A549 (cell line): ENCODE measurements around the gene CEMP1. TPM values are rescaled to one million over a fixed set of nuclear protein-coding genes. Genes with fewer than 3 reads are reported as not detected.

ENCODE experiments used
- ATOH8 ChIP-seq: fragments of 250-450 bp; sonication (Bioruptor Pico); IDR thresholded peaks from 2 replicates; pipeline ENCODE4 v1.5.0; 2020; ENCODE audit warnings: low read depth, mild to moderate bottlenecking, moderate library complexity
- BCL3 ChIP-seq: fragments of >200 bp; sonication (Bioruptor Twin); formaldehyde crosslinking; IDR thresholded peaks from 3 replicates; pipeline ENCODE4 v1.6.1; 2016
- BHLHE40 ChIP-seq: IDR thresholded peaks from 2 replicates; pipeline ENCODE4 v1.6.1; 2012; ENCODE audit warnings: low read depth, low read length, inconsistent platforms
- CBX2 ChIP-seq: fragments of 200-600 bp; sonication (generic); IDR thresholded peaks from 2 replicates; pipeline ENCODE4 v1.6.1; 2016; ENCODE audit warnings: low read depth, mild to moderate bottlenecking, borderline replicate concordance
- CBX8 ChIP-seq: fragments of 200-600 bp; sonication (generic); IDR thresholded peaks from 2 replicates; pipeline ENCODE4 v1.6.1; 2016
- CEBPB ChIP-seq, 2 experiments: fragments of >200 bp in 1 of 2; sonication (Bioruptor Twin) in 1 of 2; formaldehyde crosslinking in 1 of 2; IDR thresholded peaks; 2 replicates each; pipeline ENCODE4 v1.6.1; 2012 to 2016
- CTCF ChIP-seq: fragments of >200 bp; sonication (Bioruptor Twin); formaldehyde crosslinking; IDR thresholded peaks from 3 replicates; pipeline ENCODE4 v1.5.1; 2016
- E2F6 ChIP-seq: IDR thresholded peaks from 2 replicates; pipeline ENCODE4 v1.6.1; 2012; ENCODE audit warnings: low read depth, borderline replicate concordance
- EHF ChIP-seq: fragments of 250-450 bp; sonication (Bioruptor Pico); IDR thresholded peaks from 2 replicates; pipeline ENCODE4 v1.5.0; 2020; ENCODE audit warnings: mild to moderate bottlenecking
- EHMT2 ChIP-seq: fragments of 200-600 bp; sonication (generic); IDR thresholded peaks from 2 replicates; pipeline ENCODE4 v1.6.1; 2016; ENCODE audit warnings: antibody characterized with exemption, low read depth, mild to moderate bottlenecking, moderate library complexity
- FOSL2 ChIP-seq, 2 experiments: fragments of 450-650 bp in 1 of 2; fragments of >200 bp in 1 of 2; sonication (Bioruptor Twin) in 1 of 2; formaldehyde crosslinking; IDR thresholded peaks; 2 replicates each; pipeline versions ENCODE4 v1.5.0 to v1.6.1; 2016 to 2020; ENCODE audit warnings: mild to moderate bottlenecking in 1 of 2, moderate library complexity in 1 of 2
- GATA3 ChIP-seq: IDR thresholded peaks from 2 replicates; pipeline ENCODE4 v1.6.1; 2012; ENCODE audit warnings: borderline replicate concordance
- HEYL ChIP-seq: fragments of 250-450 bp; sonication (Bioruptor Pico); IDR thresholded peaks from 2 replicates; pipeline ENCODE4 v1.8.0; 2021; ENCODE audit warnings: mild to moderate bottlenecking, moderate library complexity
- HOXB5 ChIP-seq: fragments of 250-450 bp; sonication (Bioruptor Pico); IDR thresholded peaks from 2 replicates; pipeline ENCODE4 v1.5.0; 2020; ENCODE audit warnings: mild to moderate bottlenecking, moderate library complexity
- KDM1A ChIP-seq: fragments of 200-600 bp; sonication (generic); IDR thresholded peaks from 2 replicates; pipeline ENCODE4 v1.6.1; 2016; ENCODE audit warnings: low read depth, mild to moderate bottlenecking
- MAX ChIP-seq: IDR thresholded peaks from 2 replicates; pipeline ENCODE4 v1.6.1; 2012
- MAZ ChIP-seq: fragments of 150-350 bp; IDR thresholded peaks from 2 replicates; pipeline ENCODE4 v1.6.1; 2014; ENCODE audit warnings: antibody characterized with exemption, low read depth, low read length, borderline replicate concordance
- MYC ChIP-seq: IDR thresholded peaks from 2 replicates; pipeline ENCODE4 v1.6.1; 2012; ENCODE audit warnings: mild to moderate bottlenecking, inconsistent platforms, low read length, improper control_type of control experiment, borderline replicate concordance
- NR3C1 ChIP-seq: fragments of >200 bp; sonication (Bioruptor Twin); formaldehyde crosslinking; IDR thresholded peaks from 3 replicates; pipeline ENCODE4 v1.6.1; 2017
- PBX3 ChIP-seq: IDR thresholded peaks from 2 replicates; pipeline ENCODE4 v1.6.1; 2012
- PHF8 ChIP-seq: fragments of 200-600 bp; sonication (generic); IDR thresholded peaks from 2 replicates; pipeline ENCODE4 v1.6.1; 2016; ENCODE audit warnings: low read depth, mild to moderate bottlenecking, antibody characterized with exemption, moderate library complexity, borderline replicate concordance
- RAD21 ChIP-seq, 2 experiments: fragments of >200 bp in 1 of 2; sonication (Bioruptor Twin) in 1 of 2; formaldehyde crosslinking in 1 of 2; IDR thresholded peaks in 1 of 2; conservative IDR thresholded peaks in 1 of 2; 2 replicates in 1 of 2; 3 replicates in 1 of 2; pipeline ENCODE4 v1.6.1; 2012 to 2018; ENCODE audit warnings: inconsistent platforms in 1 of 2
- RARB ChIP-seq: fragments of 250-450 bp; sonication (Bioruptor Pico); IDR thresholded peaks from 2 replicates; pipeline ENCODE4 v1.8.0; 2021; ENCODE audit warnings: mild to moderate bottlenecking, moderate library complexity
- RCOR1 ChIP-seq: fragments of 150-350 bp; IDR thresholded peaks from 2 replicates; pipeline ENCODE4 v1.6.1; 2014; ENCODE audit warnings: antibody characterized with exemption, low read length, low read depth
- RFX5 ChIP-seq: fragments of 450-650 bp; IDR thresholded peaks from 2 replicates; pipeline ENCODE4 v1.7.1; 2014; ENCODE audit warnings: antibody characterized with exemption, mild to moderate bottlenecking, moderate library complexity
- SMC3 ChIP-seq: fragments of >200 bp; sonication (Bioruptor Twin); formaldehyde crosslinking; IDR thresholded peaks from 3 replicates; pipeline ENCODE4 v1.6.1; 2018; ENCODE audit warnings: inconsistent platforms
- SREBF2 ChIP-seq: fragments of 450-650 bp; IDR thresholded peaks from 2 replicates; pipeline ENCODE4 v1.6.1; 2014; ENCODE audit warnings: mild to moderate bottlenecking, moderate library complexity
- TFCP2L1 ChIP-seq: fragments of 250-450 bp; sonication (Bioruptor Pico); IDR thresholded peaks from 2 replicates; pipeline ENCODE4 v1.5.0; 2021; ENCODE audit warnings: mild to moderate bottlenecking
- TP53 ChIP-seq: fragments of 250-450 bp; sonication (Bioruptor Pico); IDR thresholded peaks from 2 replicates; pipeline ENCODE4 v1.5.0; 2021; ENCODE audit warnings: mild to moderate bottlenecking, moderate library complexity
- ZNF302 ChIP-seq: fragments of 250-450 bp; sonication (Bioruptor Pico); IDR thresholded peaks from 2 replicates; pipeline ENCODE4 v1.9.0; 2021; ENCODE audit warnings: inconsistent platforms, mild to moderate bottlenecking, moderate library complexity
- polyA plus RNA-seq, 4 experiments: library from polyadenylated mRNA; depleted of rRNA in 3 of 4; stranded (reverse); fragments of >200 nt; fragmentation: RNase III in 1 of 4; extraction: RNeasy Plus Mini Kit Qiagen cat#74134 plus additional on column Dnase treatment in 1 of 4; gene quantifications; 2 replicates in 3 of 4; 3 replicates in 1 of 4; pipeline ENCODE4 v1.2.3, GENCODE V29; 2011 to 2017

Gene CEMP1
- polyA plus RNA-seq, 2 of the 4 experiments (the other 2 are of a cell fraction): not detected

GRCh38 chr16:2520097-2520783 lies 11.0 kb downstream of the CEMP1 start, which contains the start of gene AMDHD2 (continued):
- TF ChIP-seq RCOR1 (no peak), CBX2 (no peak), E2F6 (0 out of 2 replicates have a peak, but pooled peaks have one; percentile 31), PBX3 (peak; percentile 93), PHF8 (no peak), BHLHE40 (peak; percentile 48), MYC (no peak), NR3C1 (no peak), TFCP2L1 (CRISPR knock-in tag) (peak; percentile 74; the same call in 1 of the 2 replicates), BCL3 (0 out of 3 replicates have a peak, but pooled peaks have one; percentile 27), RFX5 (no peak), FOSL2 (IDR thresholded peaks at IDR 0.05) (no peak), FOSL2 (CRISPR knock-in tag; IDR thresholded peaks at IDR 0.05) (peak; percentile 47), HOXB5 (no peak), CTCF (no peak), ATOH8 (CRISPR knock-in tag) (no peak), MAZ (0 out of 2 replicates have a peak, but pooled peaks have one; percentile 44), SMC3 (no peak), KDM1A (no peak), RAD21 (conservative IDR thresholded peaks at IDR 0.05 in 1 of 2, IDR thresholded peaks at IDR 0.05 in 1 of 2) (no peak), ZNF302 (no peak), TP53 (CRISPR knock-in tag) (no peak), MAX (peak; percentile 87), CEBPB (IDR thresholded peaks at IDR 0.05) (no peak), SREBF2 (no peak), RARB (CRISPR knock-in tag) (no peak), GATA3 (peak; percentile 57), CBX8 (no peak), HEYL (CRISPR knock-in tag) (no peak), EHF (no peak), EHMT2 (no peak)
